Type B pancreatic cell (in vitro differentiated cells): Measurements from ENCODE around the gene APLP1. TPM values are rescaled to one million over a fixed set of nuclear protein-coding genes. Genes with fewer than 3 reads are reported as not detected.
A peak's percentile ranks its signal among the peaks of the same experiment; 100 is the strongest.

Experiments used
- DNase-seq: peaks from one replicate; pipeline ENCODE4 v3.0.0; 2021; ENCODE audit warnings: mixed read lengths; ENCODE audit not compliant: unreplicated experiment; ENCODE audit errors: extremely low spot score
- H3K27ac Mint-ChIP-seq: 2 replicates; pipeline ENCODE4 v1.8.0; 2021; ENCODE audit warnings: mild to moderate bottlenecking, mixed read lengths
- H3K27me3 Mint-ChIP-seq: 2 replicates; pipeline ENCODE4 v1.8.0; 2021; ENCODE audit warnings: mixed read lengths
- H3K36me3 Mint-ChIP-seq: 2 replicates; pipeline ENCODE4 v1.8.0; 2021; ENCODE audit warnings: mixed read lengths
- H3K4me1 Mint-ChIP-seq: one replicate; pipeline ENCODE4 v1.8.0; 2021; ENCODE audit warnings: mixed read lengths; ENCODE audit not compliant: unreplicated experiment
- H3K4me3 Mint-ChIP-seq: 2 replicates; pipeline ENCODE4 v1.8.0; 2021; ENCODE audit warnings: mild to moderate bottlenecking, mixed read lengths
- H3K9me3 Mint-ChIP-seq: 2 replicates; pipeline ENCODE4 v1.8.0; 2021; ENCODE audit warnings: mixed read lengths
- long read RNA-seq: library from polyadenylated mRNA; unstranded; transcript quantifications from one replicate; pipeline ENCODE4 v2.0.0, GENCODE V29; 2020
- total RNA-seq: library from RNA; stranded (reverse); gene quantifications from 2 replicates; pipeline ENCODE4 v1.2.1, GENCODE V29; 2021; ENCODE audit warnings: low replicate concordance
- TF ChIP-seq, protein P1 (sequence below): fragments of 200-600 bp; sonication (generic); conservative IDR thresholded peaks from 2 replicates; pipeline ENCODE4 v1.5.0; 2021; ENCODE audit warnings: antibody characterized with exemption, mild to moderate bottlenecking

Gene APLP1
- 43.3 and 120 TPM in 2 replicates for total RNA-seq
- long read RNA-seq, partial matches to known transcripts, result 1 of 1 reads
- long read RNA-seq, other reads (novel, unspliced or antisense), result 0 of 1 reads

DNA sequence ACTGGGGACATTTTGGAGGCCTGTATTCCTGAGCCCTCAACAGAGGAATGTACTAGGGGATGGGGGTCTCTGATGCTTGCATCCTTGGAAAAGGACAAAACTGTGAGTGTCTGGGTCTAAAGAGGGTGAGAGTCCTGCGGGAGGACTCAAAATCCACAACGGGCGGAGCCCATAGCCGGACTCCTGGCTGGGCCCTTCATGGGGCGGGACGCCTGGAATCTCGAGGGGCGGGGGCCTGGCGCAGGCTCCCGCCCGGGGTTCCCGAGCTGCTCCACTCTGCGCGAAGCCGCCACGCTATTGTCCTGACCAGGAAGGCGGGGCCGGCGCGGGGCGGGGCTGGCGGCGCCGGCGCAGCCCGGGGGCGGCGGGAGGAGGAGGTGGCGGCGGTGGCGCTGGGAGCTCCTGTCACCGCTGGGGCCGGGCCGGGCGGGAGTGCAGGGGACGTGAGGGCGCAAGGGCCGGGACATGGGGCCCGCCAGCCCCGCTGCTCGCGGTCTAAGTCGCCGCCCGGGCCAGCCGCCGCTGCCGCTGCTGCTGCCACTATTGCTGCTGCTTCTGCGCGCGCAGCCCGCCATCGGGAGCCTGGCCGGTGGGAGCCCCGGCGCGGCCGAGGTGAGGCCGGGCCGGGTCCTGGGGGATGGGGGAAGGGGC is at the start of gene APLP1:
Gene APLP1 (plus strand): TSS at position 403 of the 651 bp plus-strand sequence. CDS start 63 bp downstream, at position 466.
- Mint-ChIP-seq H3K4me3 (peak within 1 kb of the TSS; percentile 88), H3K27me3 (peaks cover 23% of the 10 kb centered on the region), H3K9me3 (no peaks in the 10 kb centered on the region), H3K27ac (peak within 1 kb of the TSS; percentile 21), H3K36me3 (no peaks in the 10 kb centered on the region), H3K4me1 (peaks cover 18% of the 10 kb centered on the region)
- TF ChIP-seq, protein P1, sequence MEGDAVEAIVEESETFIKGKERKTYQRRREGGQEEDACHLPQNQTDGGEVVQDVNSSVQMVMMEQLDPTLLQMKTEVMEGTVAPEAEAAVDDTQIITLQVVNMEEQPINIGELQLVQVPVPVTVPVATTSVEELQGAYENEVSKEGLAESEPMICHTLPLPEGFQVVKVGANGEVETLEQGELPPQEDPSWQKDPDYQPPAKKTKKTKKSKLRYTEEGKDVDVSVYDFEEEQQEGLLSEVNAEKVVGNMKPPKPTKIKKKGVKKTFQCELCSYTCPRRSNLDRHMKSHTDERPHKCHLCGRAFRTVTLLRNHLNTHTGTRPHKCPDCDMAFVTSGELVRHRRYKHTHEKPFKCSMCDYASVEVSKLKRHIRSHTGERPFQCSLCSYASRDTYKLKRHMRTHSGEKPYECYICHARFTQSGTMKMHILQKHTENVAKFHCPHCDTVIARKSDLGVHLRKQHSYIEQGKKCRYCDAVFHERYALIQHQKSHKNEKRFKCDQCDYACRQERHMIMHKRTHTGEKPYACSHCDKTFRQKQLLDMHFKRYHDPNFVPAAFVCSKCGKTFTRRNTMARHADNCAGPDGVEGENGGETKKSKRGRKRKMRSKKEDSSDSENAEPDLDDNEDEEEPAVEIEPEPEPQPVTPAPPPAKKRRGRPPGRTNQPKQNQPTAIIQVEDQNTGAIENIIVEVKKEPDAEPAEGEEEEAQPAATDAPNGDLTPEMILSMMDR, result no peak
- DNase-seq, result peak; percentile 80

DNA sequence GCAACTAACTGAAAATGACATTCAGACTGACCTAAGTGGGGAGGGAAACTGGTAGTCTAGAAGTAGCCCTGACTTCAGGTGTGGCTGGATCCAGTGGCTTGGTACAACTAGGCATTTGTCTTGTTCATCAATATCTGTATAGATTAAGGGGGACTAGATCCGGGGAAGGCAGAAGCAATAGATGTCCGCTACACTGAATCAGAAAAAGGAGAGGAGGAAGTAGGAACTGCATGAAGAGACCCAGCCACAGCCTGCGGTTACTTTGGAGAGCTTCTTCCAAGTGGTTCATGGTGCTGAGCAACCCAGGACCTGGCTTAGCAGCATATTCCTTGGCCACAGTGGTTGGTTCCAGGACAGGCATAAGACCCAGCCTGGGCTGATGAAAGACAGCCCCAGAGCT is 45.8 kb upstream of the APLP1 start:
- TF ChIP-seq, protein P1, result no peak
- Mint-ChIP-seq H3K4me1 (no peaks in the 10 kb centered on the region), H3K27me3 (peaks cover 30% of the 10 kb centered on the region), H3K4me3 (no peak overlapping the region), H3K27ac (no peak overlapping the region), H3K9me3 (no peaks in the 10 kb centered on the region), H3K36me3 (no peaks in the 10 kb centered on the region)
- no peak for DNase-seq

DNA sequence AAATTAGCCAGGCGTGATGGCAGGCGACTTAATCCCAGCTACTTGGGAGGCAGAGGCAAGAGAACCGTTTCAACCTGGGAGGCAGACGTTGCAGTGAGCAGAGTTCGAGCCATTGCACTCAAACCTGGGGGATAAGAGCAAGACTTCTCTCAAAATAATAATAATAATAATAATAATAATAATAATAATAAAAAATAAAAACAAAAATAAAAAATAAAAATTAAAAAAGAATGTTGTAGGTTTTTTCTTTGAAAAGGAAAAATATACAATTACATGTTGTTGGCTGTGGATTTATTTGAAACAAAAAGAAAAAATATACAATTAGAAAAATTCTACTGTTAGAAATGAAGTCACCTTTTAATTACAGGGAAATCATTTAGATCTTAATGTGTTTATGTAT is 44.2 kb upstream of the APLP1 start:
- peaks cover 32% of the 10 kb centered on the region for H3K27me3 Mint-ChIP-seq
- H3K27ac Mint-ChIP-seq, result no peak overlapping the region
- TF ChIP-seq, protein P1, result no peak
- no peaks in the 10 kb centered on the region for H3K4me1 Mint-ChIP-seq
- no peaks in the 10 kb centered on the region for H3K9me3 Mint-ChIP-seq
- no peak overlapping the region for H3K4me3 Mint-ChIP-seq
- no peak for DNase-seq
- H3K36me3 Mint-ChIP-seq, result no peaks in the 10 kb centered on the region

DNA sequence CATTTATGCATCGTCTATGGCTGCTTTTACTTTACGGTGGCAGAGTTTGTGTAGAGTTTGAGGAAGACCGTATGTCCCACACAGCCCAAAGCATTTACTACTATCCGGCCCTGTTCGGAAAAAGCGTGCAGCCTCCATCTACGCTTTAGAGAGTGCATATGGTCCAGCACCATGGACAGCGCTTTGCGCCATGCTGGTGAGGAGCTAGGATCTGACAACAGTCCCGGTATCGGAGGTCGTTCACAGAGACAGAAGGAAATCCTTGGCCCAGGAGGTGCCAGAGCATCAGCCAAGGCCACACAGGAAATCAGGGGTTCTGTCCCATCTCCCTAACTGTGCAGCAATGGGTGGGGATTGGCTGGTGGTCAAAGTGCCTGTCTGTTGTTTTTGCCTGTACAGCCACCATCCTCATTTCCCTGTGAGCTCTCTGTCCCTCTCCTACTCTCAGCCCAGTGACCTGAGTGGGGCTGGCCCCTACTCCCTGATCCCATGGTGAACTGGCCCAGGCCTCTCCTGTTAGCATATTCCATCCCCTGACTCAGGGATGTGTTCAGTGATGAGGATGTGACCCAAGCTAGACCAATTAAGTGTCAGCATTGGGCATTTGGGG is 39.6 kb upstream of the APLP1 start:
- H3K9me3 Mint-ChIP-seq, result no peaks in the 10 kb centered on the region
- peaks cover 40% of the 10 kb centered on the region for H3K27me3 Mint-ChIP-seq
- no peaks in the 10 kb centered on the region for H3K4me1 Mint-ChIP-seq
- DNase-seq, result peak; percentile 80
- H3K27ac Mint-ChIP-seq, result no peak overlapping the region
- TF ChIP-seq, protein P1, result no peak
- no peak overlapping the region for H3K4me3 Mint-ChIP-seq
- H3K36me3 Mint-ChIP-seq, result no peaks in the 10 kb centered on the region

DNA sequence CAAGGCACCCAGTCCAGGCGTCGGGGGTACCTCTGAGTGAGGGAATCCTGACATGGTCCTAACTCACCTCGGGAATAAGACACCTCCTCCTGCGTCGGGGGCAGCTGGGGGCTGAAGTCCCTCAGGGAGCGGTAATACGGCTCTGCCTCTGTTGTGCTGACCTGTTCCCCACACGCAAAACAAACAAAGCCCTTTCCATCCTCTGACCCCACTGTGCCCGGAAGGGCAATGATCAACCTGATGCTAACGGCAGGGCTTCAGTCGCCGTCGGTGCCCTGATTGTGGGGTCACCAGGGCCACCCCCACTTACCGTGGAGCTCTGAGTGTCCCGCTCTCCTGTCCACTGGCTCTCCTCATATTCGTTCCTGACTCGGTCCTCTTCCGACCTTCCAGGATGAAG is 37.4 kb upstream of the APLP1 start:
- no peaks in the 10 kb centered on the region for H3K9me3 Mint-ChIP-seq
- H3K27ac Mint-ChIP-seq, result no peak overlapping the region
- H3K36me3 Mint-ChIP-seq, result no peaks in the 10 kb centered on the region
- H3K4me3 Mint-ChIP-seq, result no peak overlapping the region
- TF ChIP-seq, protein P1, result no peak
- H3K4me1 Mint-ChIP-seq, result no peaks in the 10 kb centered on the region
- no peak for DNase-seq
- peaks cover 42% of the 10 kb centered on the region for H3K27me3 Mint-ChIP-seq
